SU-DHL-6 (cell line): Measurements from ENCODE around the gene FUS.

Source experiments
- H2AFZ ChIP-seq: fragments of 200-600 bp; sonication (generic); 2 replicates; pipeline ENCODE4 v1.6.1; 2014; ENCODE audit warnings: low read depth, mild to moderate bottlenecking, moderate library complexity, mixed read lengths, antibody characterized with exemption, low read length; ENCODE audit not compliant: severe bottlenecking
- H3F3A ChIP-seq: fragments of 200-600 bp; shearing (Covaris generic); 2 replicates; pipeline ENCODE4 v1.6.0; 2016; ENCODE audit warnings: antibody characterized with exemption, mild to moderate bottlenecking; ENCODE audit not compliant: insufficient read depth
- H3K27ac ChIP-seq: fragments of 200-600 bp; sonication (generic); 2 replicates; pipeline ENCODE4 v1.5.1; 2016; ENCODE audit warnings: low read depth, mild to moderate bottlenecking, low read length, moderate library complexity, mixed read lengths
- H3K27me3 ChIP-seq: fragments of 200-600 bp; sonication (generic), shearing (Covaris generic); 2 replicates; pipeline ENCODE4 v1.6.0; 2014; ENCODE audit warnings: mild to moderate bottlenecking, low read length
- H3K36me3 ChIP-seq: fragments of 200-600 bp; sonication (generic); 2 replicates; pipeline ENCODE4 v1.6.1; 2014; ENCODE audit warnings: mild to moderate bottlenecking, low read length, mixed read lengths
- H3K4me2 ChIP-seq: fragments of 300-600, 200-600 bp; shearing (Covaris generic), sonication (generic); 2 replicates; pipeline ENCODE4 v1.6.0; 2014; ENCODE audit warnings: low read length, low read depth, mild to moderate bottlenecking; ENCODE audit not compliant: poor library complexity, severe bottlenecking
- H3K4me3 ChIP-seq: fragments of 200-600 bp; sonication (generic); 2 replicates; pipeline ENCODE4 v1.5.1; 2014; ENCODE audit warnings: antibody characterized with exemption, low read length, mild to moderate bottlenecking, mixed read lengths; ENCODE audit not compliant: insufficient read depth, poor library complexity, severe bottlenecking
- H3K79me2 ChIP-seq: fragments of 200-600 bp; sonication (generic); 2 replicates; pipeline ENCODE4 v1.6.1; 2014; ENCODE audit warnings: mild to moderate bottlenecking, low read length, moderate library complexity; ENCODE audit not compliant: insufficient read depth
- H3K9ac ChIP-seq: fragments of 200-600 bp; sonication (generic); 2 replicates; pipeline ENCODE4 v1.7.0; 2014; ENCODE audit warnings: mild to moderate bottlenecking, low read length
- H3K9me2 ChIP-seq: fragments of 200-600 bp; sonication (generic); replicated peaks from 2 replicates; pipeline ENCODE4 v1.6.1; 2014; ENCODE audit warnings: low read length; ENCODE audit not compliant: insufficient read depth
- H3K9me3 ChIP-seq: fragments of 200-600 bp; sonication (generic); 2 replicates; pipeline ENCODE4 v1.6.1; 2014; ENCODE audit warnings: low read length, mixed read lengths; ENCODE audit not compliant: insufficient read depth
- H4K20me1 ChIP-seq: fragments of 200-600 bp; sonication (generic); 2 replicates; pipeline ENCODE4 v1.6.1; 2014; ENCODE audit warnings: low read depth, mild to moderate bottlenecking, antibody characterized with exemption, low read length, moderate library complexity, mixed read lengths
- EZH2phosphoT487 ChIP-seq: fragments of 200-600 bp; sonication (generic), shearing (Covaris generic); conservative IDR thresholded peaks from 2 replicates; pipeline ENCODE4 v1.6.1; 2018; ENCODE audit warnings: mild to moderate bottlenecking, antibody characterized with exemption, low read length, moderate library complexity, mixed read lengths
- TF ChIP-seq, protein P1 (sequence below): fragments of 200-600 bp; sonication (generic); IDR thresholded peaks from one replicate; pipeline ENCODE4 v1.5.1; 2017; ENCODE audit warnings: antibody characterized with exemption, mild to moderate bottlenecking, low read length, moderate library complexity; ENCODE audit not compliant: insufficient read depth, poor library complexity, severe bottlenecking

Gene FUS

GRCh38 chr16:31190061-31190460 is 10.1 kb downstream of the FUS start:
- no peaks in the 10 kb centered on the region for H3K27me3 ChIP-seq
- peaks cover 64% of the 10 kb centered on the region for H3F3A ChIP-seq
- no peak overlapping the region for H3K27ac ChIP-seq
- H3K9me2 ChIP-seq = no peaks in the 10 kb centered on the region
- H3K36me3 ChIP-seq = peaks cover 89% of the 10 kb centered on the region
- H3K79me2 ChIP-seq = peaks cover 46% of the 10 kb centered on the region
- no peak overlapping the region for H3K4me2 ChIP-seq
- no peaks in the 10 kb centered on the region for H3K9me3 ChIP-seq
- H3K4me3 ChIP-seq = no peak overlapping the region
- peaks cover 71% of the 10 kb centered on the region for H4K20me1 ChIP-seq
- H3K9ac ChIP-seq = no peak overlapping the region
- no peak overlapping the region for H2AFZ ChIP-seq
- no peak for TF ChIP-seq EZH2phosphoT487
- TF ChIP-seq, protein P1, sequence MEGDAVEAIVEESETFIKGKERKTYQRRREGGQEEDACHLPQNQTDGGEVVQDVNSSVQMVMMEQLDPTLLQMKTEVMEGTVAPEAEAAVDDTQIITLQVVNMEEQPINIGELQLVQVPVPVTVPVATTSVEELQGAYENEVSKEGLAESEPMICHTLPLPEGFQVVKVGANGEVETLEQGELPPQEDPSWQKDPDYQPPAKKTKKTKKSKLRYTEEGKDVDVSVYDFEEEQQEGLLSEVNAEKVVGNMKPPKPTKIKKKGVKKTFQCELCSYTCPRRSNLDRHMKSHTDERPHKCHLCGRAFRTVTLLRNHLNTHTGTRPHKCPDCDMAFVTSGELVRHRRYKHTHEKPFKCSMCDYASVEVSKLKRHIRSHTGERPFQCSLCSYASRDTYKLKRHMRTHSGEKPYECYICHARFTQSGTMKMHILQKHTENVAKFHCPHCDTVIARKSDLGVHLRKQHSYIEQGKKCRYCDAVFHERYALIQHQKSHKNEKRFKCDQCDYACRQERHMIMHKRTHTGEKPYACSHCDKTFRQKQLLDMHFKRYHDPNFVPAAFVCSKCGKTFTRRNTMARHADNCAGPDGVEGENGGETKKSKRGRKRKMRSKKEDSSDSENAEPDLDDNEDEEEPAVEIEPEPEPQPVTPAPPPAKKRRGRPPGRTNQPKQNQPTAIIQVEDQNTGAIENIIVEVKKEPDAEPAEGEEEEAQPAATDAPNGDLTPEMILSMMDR = no peak

GRCh38 chr16:31190818-31191444 is 11.0 kb downstream of the FUS start:
- peaks cover 65% of the 10 kb centered on the region for H3F3A ChIP-seq

DNA sequence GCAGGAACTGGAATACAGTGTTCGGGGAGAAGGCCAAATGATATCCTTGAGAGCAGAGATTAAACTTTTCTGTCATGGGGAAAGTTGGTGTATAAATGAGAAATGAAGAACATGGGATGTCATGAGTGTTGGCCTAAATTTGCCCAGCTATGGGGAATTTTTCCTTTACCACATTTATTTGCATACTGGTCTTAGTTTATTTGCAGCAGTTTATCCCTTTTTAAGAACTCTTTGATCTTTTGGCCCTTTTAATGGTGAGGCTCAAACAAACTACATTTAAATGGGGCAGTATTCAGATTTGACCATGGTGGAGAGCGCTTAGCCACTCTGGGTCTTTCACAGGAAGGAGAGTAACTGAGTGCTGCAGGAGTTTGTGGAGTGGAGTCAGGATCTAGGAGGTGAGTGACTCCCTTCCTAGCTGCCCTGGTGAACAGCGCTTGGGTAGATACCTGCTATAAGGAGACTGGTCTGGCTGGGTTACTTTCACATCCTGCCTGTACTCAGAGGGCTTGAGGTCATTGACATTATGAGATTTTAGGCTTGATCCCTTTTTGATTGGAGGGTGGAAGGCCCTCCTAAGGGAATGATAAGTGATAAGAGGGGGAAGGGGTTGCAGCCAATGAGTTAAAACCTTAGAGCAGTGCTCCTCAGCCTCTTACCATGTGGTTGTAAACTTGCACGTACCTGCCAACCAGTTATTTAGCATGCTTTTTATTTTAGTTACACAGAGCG is 11.9 kb downstream of the FUS start:
- Histone ChIP-seq H2AFZ (no peak overlapping the region), H3K27me3 (no peaks in the 10 kb centered on the region), H3K4me2 (no peak overlapping the region), H4K20me1 (peaks cover 54% of the 10 kb centered on the region), H3K79me2 (peaks cover 29% of the 10 kb centered on the region), H3K9me3 (no peaks in the 10 kb centered on the region), H3K4me3 (no peak overlapping the region), H3K27ac (no peak overlapping the region), H3K9me2 (no peaks in the 10 kb centered on the region), H3K9ac (no peak overlapping the region), H3K36me3 (peaks cover 72% of the 10 kb centered on the region), H3F3A (peaks cover 71% of the 10 kb centered on the region)
- TF ChIP-seq, protein P1 = no peak
- TF ChIP-seq EZH2phosphoT487 = no peak

More at GRCh38 chr16:31190818-31191444, 11.0 kb downstream of the FUS start:
- TF ChIP-seq, protein P1 = no peak
- TF ChIP-seq EZH2phosphoT487 = no peak
- no peaks in the 10 kb centered on the region for H3K9me3 ChIP-seq
- no peak overlapping the region for H2AFZ ChIP-seq
- H3K9ac ChIP-seq = no peak overlapping the region
- no peaks in the 10 kb centered on the region for H3K27me3 ChIP-seq
- H3K79me2 ChIP-seq = peaks cover 38% of the 10 kb centered on the region
- H3K4me3 ChIP-seq = no peak overlapping the region
- H4K20me1 ChIP-seq = peaks cover 64% of the 10 kb centered on the region
- peaks cover 81% of the 10 kb centered on the region for H3K36me3 ChIP-seq
- no peak overlapping the region for H3K4me2 ChIP-seq
- no peaks in the 10 kb centered on the region for H3K9me2 ChIP-seq
- no peak overlapping the region for H3K27ac ChIP-seq
